ENCODE data around the gene POLR3H.
"Not testable (repeated sequence)": the region's sequence is repeated elsewhere in the genome, so short reads cannot be mapped to it uniquely, and the experiment has no call there.

POLR3H gene

GRCh38 chr22:41563051-41563711, 18.9 kb upstream of the POLR3H start:
- DNase-seq (ENCODE audit: low spot score) = no peak

- DNase-seq (ENCODE audit: low spot score) = no peak
Measured at GRCh38 chr22:41562461-41562860, 18.2 kb upstream of the POLR3H start.

GRCh38 chr22:41561788-41562187, 17.5 kb upstream of the POLR3H start:
- DNase-seq (ENCODE audit: low spot score) = no peak

GRCh38 chr22:41561335-41561734, 17.1 kb upstream of the POLR3H start:
- DNase-seq (ENCODE audit: low spot score) = no peak

- DNase-seq (ENCODE audit: low spot score) = no peak
Measured at GRCh38 chr22:41560095-41560471, 15.8 kb upstream of the POLR3H start.

- not testable (repeated sequence) for DNase-seq (ENCODE audit: low spot score)
Measured at GRCh38 chr22:41558241-41558630, 14.0 kb upstream of the POLR3H start.

GRCh38 chr22:41557401-41558240, 13.4 kb upstream of the POLR3H start:
- no peak for DNase-seq (ENCODE audit: low spot score)

GRCh38 chr22:41556561-41556960, 12.3 kb upstream of the POLR3H start:
- DNase-seq (ENCODE audit: low spot score) = no peak

- no peak for DNase-seq (ENCODE audit: low spot score)
Measured at GRCh38 chr22:41555325-41555982, 11.2 kb upstream of the POLR3H start.

GRCh38 chr22:41551877-41552582, 7.8 kb upstream of the POLR3H start:
- DNase-seq (ENCODE audit: low spot score) = no peak

GRCh38 chr22:41550952-41551491, 6.8 kb upstream of the POLR3H start:
- DNase-seq (ENCODE audit: low spot score) = no peak

GRCh38 chr22:41548830-41549211, 4.6 kb upstream of the POLR3H start:
- no peak for DNase-seq (ENCODE audit: low spot score)

GRCh38 chr22:41544671-41545476, 604 bp upstream of the POLR3H start:
- no peak for DNase-seq (ENCODE audit: low spot score)

GRCh38 chr22:41542224-41542623, 2.0 kb downstream of the POLR3H start:
- DNase-seq (ENCODE audit: low spot score) = no peak

GRCh38 chr22:41541484-41541883, 2.8 kb downstream of the POLR3H start:
- DNase-seq (ENCODE audit: low spot score) = no peak

GRCh38 chr22:41540365-41540764, 3.9 kb downstream of the POLR3H start:
- DNase-seq (ENCODE audit: low spot score) = no peak

- DNase-seq (ENCODE audit: low spot score) = no peak
Measured at GRCh38 chr22:41540006-41540315, 4.3 kb downstream of the POLR3H start.

- DNase-seq (ENCODE audit: low spot score) = no peak
Measured at GRCh38 chr22:41539146-41540005, 4.9 kb downstream of the POLR3H start.

- no peak for DNase-seq (ENCODE audit: low spot score)
Measured at GRCh38 chr22:41538583-41538982, 5.7 kb downstream of the POLR3H start.

- no peak for DNase-seq (ENCODE audit: low spot score)
Measured at GRCh38 chr22:41537203-41537602, 7.1 kb downstream of the POLR3H start.

GRCh38 chr22:41535244-41535643, 9.0 kb downstream of the POLR3H start:
- no peak for DNase-seq (ENCODE audit: low spot score)

Measured in germinal center (tissue), 1 donor.